HG02885 (cell line): Measurements from ENCODE around the gene LPXN.

Source experiments
- ATAC-seq: cut with Tn5 transposase; IDR thresholded peaks from one replicate; pipeline ENCODE4 v1.9.1; 2021; ENCODE audit warnings: mild to moderate bottlenecking; ENCODE audit not compliant: unreplicated experiment, poor library complexity

Gene LPXN

GRCh38 chr11:58525037-58525614 is 50.5 kb downstream of the LPXN start:
- peak; percentile 90 for ATAC-seq

GRCh38 chr11:58524232-58525036 is 51.2 kb downstream of the LPXN start:
- ATAC-seq = peak; percentile 38

DNA sequence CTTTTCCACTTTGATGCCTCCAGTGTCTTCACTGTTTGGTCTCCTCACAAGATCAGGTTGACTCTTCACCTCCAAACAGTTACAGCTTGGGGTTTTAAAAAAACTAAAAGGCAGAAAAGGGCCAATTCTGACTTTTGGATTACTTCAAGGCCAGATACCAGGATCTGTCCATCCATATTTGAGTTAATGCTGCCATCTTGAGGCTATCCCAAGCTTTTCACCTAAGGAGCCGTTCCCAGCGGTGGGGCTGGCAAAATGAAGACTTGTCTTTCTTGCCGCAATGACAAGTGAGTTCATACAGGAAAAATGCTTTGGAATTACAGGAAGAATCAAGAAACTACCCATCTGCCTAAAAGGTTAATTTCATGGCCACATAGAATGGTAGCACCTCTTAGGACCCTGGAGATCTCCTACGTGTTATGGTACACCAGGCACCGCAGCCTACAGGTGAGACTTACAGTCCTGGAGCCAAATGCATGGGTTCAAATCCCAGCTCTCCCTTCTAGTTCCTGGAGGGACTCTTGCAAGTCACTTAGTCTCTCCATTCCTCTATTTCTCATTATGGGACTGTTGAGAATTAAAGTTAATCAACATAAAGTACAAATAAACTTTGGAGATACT is 61.8 kb downstream of the LPXN start:
- peak; percentile 72 for ATAC-seq

DNA sequence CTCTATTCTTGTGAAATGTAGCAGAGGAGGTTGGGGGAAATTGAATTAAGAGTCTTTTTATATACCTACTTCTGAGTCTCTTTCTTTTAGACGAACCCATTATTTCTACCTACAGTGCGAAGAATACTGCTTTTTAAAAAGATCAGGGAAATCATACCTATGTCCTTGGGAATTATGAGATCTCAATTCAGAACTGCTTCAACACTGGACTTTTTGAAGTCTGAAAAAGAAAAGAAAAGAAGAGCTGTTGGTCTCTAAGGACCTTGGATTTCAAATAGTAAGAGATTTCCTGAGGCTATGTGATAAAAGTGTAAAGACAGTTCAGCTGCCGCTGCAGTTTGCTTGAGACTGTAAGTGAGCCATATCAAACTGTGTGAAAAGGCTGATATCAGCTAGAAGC is 64.0 kb downstream of the LPXN start:
- no peak for ATAC-seq

- ATAC-seq = no peak
Measured at GRCh38 chr11:58509748-58510147, 65.9 kb downstream of the LPXN start.

- no peak for ATAC-seq
Measured at GRCh38 chr11:58508814-58509213, 66.8 kb downstream of the LPXN start.

DNA sequence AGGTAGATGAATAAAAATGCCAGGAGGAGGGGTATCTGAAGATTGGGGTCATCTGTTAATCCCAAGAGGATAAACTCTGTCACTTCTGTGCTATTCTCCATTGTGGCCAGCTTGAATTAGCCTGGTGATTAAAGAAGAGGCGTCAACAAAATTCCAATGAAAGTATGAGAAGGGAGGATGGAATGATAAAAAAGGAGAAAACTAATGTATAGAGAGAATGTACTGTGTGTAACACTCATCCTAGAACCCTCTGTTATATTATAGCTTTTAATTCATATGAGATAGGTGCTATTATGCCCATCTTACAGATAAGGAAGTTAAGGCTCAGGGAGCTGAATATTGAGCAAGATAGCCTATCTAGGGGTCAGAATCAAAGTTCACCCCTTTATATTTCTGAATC is 67.7 kb downstream of the LPXN start, which contains the start of gene OR5B21:
TSS of gene OR5B21 (minus strand) at position 101 of the 400 bp plus-strand sequence. CDS start at position 101, 0 bp downstream.
- ATAC-seq = no peak

- no peak for ATAC-seq
Measured at GRCh38 chr11:58507355-58507754, 68.3 kb downstream of the LPXN start.

DNA sequence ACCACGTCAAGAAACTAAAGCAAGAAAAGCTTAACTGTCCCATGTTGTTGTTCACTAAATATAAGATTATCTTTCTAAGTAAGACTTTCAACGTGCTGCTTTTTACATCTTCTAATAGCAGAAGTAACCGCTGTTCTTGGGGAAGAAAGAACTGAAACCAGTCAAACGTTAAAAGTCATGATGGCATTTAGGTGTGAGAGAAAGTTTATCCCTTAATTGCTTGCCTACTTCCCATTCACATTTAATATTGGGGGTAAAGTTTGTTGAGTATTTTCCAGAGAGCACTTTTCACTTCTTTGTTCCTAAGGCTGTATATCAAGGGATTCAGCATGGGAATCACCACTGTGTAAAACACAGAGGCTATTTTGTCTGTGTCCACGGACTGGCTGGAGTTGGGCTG is 68.7 kb downstream of the LPXN start:
- peak; percentile 60 for ATAC-seq

GRCh38 chr11:58505849-58506248 is 69.8 kb downstream of the LPXN start:
- no peak for ATAC-seq

DNA sequence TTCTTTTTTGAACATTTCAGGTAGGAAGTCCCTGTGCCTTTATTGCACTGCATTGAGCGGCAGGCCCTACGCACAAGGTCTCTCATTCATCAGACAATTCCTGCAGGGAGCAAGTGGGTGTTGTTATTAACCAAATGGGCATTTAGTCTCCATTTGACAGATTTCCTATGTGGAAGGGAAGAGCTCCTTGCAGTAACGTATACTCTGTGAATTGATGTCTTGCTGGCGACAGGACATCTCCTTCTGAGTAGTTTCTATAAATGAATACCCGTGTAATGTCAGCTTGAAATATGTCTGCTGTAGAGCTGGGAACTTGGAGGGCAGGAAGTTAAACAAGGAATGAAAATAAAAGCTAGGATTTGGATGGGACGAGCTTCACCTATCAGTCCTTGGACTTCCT is 71.4 kb downstream of the LPXN start:
- no peak for ATAC-seq

GRCh38 chr11:58503361-58503856 is 72.2 kb downstream of the LPXN start:
- peak; percentile 87 for ATAC-seq

GRCh38 chr11:58502004-58502403 is 73.7 kb downstream of the LPXN start:
- no peak for ATAC-seq

DNA sequence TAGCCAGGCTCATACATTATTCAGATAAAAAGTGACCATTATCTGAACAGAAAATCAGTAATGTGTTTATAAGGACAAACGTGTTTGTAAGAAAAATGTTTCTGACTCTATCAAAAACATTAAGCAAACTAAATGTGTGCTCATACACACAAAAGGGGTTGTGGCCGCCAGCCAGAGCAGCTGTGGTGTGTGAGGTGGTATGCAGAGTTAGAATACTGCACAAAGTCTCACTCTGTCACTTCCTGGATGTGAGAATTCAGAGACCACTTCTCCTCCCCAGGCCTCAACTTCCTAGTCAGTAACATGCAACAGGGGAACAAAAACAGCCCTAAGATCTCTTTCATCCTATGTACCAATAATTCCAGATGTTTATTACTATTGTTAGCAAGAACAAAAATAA is 77.2 kb downstream of the LPXN start:
- ATAC-seq = no peak

- no peak for ATAC-seq
Measured at GRCh38 chr11:58497951-58498350, 77.7 kb downstream of the LPXN start.

- peak; percentile 54 for ATAC-seq
Measured at GRCh38 chr11:58495906-58496305, 79.8 kb downstream of the LPXN start.

DNA sequence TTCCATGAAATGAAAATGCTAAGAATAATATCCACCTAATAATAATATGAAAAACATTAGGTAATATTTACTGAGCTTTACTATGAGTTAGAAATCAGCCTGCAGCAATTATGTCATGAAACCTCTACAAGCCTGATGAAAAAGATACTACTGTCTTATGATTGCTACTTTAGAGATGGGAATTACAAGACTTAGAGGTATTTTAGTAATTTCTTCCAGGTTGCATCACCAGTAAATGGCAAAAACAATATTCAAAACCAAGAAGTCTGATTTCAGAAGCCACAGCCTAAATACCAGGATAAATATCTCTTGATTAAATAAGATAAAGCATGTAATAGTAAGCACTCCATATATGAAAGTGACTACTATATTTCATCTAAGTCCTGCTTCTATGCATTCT is 81.6 kb downstream of the LPXN start:
- ATAC-seq = no peak

GRCh38 chr11:58493676-58494075 is 82.0 kb downstream of the LPXN start:
- no peak for ATAC-seq

- no peak for ATAC-seq
Measured at GRCh38 chr11:58490827-58491226, 84.8 kb downstream of the LPXN start.

DNA sequence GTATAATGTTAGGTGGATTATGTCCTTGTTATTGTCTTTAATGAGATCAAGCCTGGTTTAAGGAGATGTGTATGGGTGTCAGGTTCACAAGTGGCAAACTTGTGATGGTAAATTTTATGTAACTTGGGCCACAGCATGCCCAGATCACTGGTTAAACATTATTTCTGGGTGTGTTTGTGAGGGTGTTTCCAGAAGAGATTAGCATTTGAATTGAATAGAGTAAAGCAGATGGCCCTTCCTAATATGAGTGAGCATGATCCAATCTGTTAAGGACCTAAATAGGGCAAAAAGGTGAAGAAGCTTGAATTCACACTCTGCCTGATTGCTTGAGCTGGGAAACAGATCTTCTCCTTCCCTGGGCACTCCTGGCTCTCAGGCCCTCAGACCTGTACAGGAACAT is 88.5 kb downstream of the LPXN start:
- no peak for ATAC-seq

- no peak for ATAC-seq
Measured at GRCh38 chr11:58485961-58486360, 89.7 kb downstream of the LPXN start.
